Activated naive CD4-positive, alpha-beta T cell treated with anti-CD3 and anti-CD28 coated beads, Interleukin-2, amount 10 ng/mL, durations not matched to agents 7 days and 5 days (primary cell): ENCODE data around the gene FAM171A1.
"Not testable (repeated sequence)": the region's sequence is repeated elsewhere in the genome, so short reads cannot be mapped to it uniquely, and the experiment has no call there.

ENCODE experiments used
- CTCF ChIA-PET: fragments of 350-600 bp; sonication (Branson Sonifier 250); formaldehyde crosslinking; loops from one replicate; lab custom pipeline; 2021; ENCODE audit warnings: antibody characterized with exemption; lab: Charles Lee
- DNase-seq: peaks from one replicate; pipeline ENCODE4 v3.0.0-alpha.2; 2020
- H3K27ac Mint-ChIP-seq: one replicate; pipeline ENCODE4 v1.8.0; 2021; ENCODE audit warnings: mild to moderate bottlenecking, moderate library complexity, mixed read lengths
- H3K27me3 Mint-ChIP-seq: one replicate; pipeline ENCODE4 v1.8.0; 2021; ENCODE audit warnings: mild to moderate bottlenecking, mixed read lengths
- H3K36me3 Mint-ChIP-seq: one replicate; pipeline ENCODE4 v1.8.0; 2021; ENCODE audit warnings: mixed read lengths
- H3K4me1 Mint-ChIP-seq: one replicate; pipeline ENCODE4 v1.8.0; 2021; ENCODE audit warnings: mixed read lengths
- H3K4me3 Mint-ChIP-seq: one replicate; pipeline ENCODE4 v1.8.0; 2021; ENCODE audit warnings: mild to moderate bottlenecking, moderate library complexity, mixed read lengths
- H3K9me3 Mint-ChIP-seq: one replicate; pipeline ENCODE4 v1.8.0; 2021; ENCODE audit warnings: mixed read lengths

The FAM171A1 gene

GRCh38 chr10:15311569-15312280 is 59.4 kb downstream of the FAM171A1 start:
- CTCF ChIA-PET = interaction anchor here (0.5 to 1.1 kb wide), 2 partner anchors 59 to 340 kb away, joined by 3 read pairs; partner anchors contain the start of gene FAM171A1
- H3K27me3 Mint-ChIP-seq = peaks cover 2% of the 10 kb centered on the region
- H3K4me1 Mint-ChIP-seq = peaks cover 5% of the 10 kb centered on the region
- DNase-seq = no peak
- no peak overlapping the region for H3K4me3 Mint-ChIP-seq
- H3K27ac Mint-ChIP-seq = no peak overlapping the region
- no peaks in the 10 kb centered on the region for H3K9me3 Mint-ChIP-seq
- no peaks in the 10 kb centered on the region for H3K36me3 Mint-ChIP-seq

- no peak for DNase-seq
- no peaks in the 10 kb centered on the region for H3K9me3 Mint-ChIP-seq
- peaks cover 5% of the 10 kb centered on the region for H3K4me1 Mint-ChIP-seq
- CTCF ChIA-PET = no interaction called here
- no peak overlapping the region for H3K27ac Mint-ChIP-seq
- no peaks in the 10 kb centered on the region for H3K36me3 Mint-ChIP-seq
- H3K27me3 Mint-ChIP-seq = peaks cover 4% of the 10 kb centered on the region
- H3K4me3 Mint-ChIP-seq = no peak overlapping the region
Measured at GRCh38 chr10:15310776-15311568, 60.1 kb downstream of the FAM171A1 start.

GRCh38 chr10:15309221-15309620 is 61.9 kb downstream of the FAM171A1 start:
- H3K36me3 Mint-ChIP-seq = no peaks in the 10 kb centered on the region
- no peak overlapping the region for H3K27ac Mint-ChIP-seq
- CTCF ChIA-PET = no interaction called here
- no peaks in the 10 kb centered on the region for H3K9me3 Mint-ChIP-seq
- DNase-seq = no peak
- no peak overlapping the region for H3K4me3 Mint-ChIP-seq
- H3K27me3 Mint-ChIP-seq = peaks cover 4% of the 10 kb centered on the region
- peaks cover 5% of the 10 kb centered on the region for H3K4me1 Mint-ChIP-seq

- no peaks in the 10 kb centered on the region for H3K36me3 Mint-ChIP-seq
- CTCF ChIA-PET = no interaction called here
- H3K27me3 Mint-ChIP-seq = peaks cover 4% of the 10 kb centered on the region
- DNase-seq = no peak
- no peak overlapping the region for H3K27ac Mint-ChIP-seq
- no peaks in the 10 kb centered on the region for H3K9me3 Mint-ChIP-seq
- no peaks in the 10 kb centered on the region for H3K4me1 Mint-ChIP-seq
- no peak overlapping the region for H3K4me3 Mint-ChIP-seq
Measured at GRCh38 chr10:15306735-15307280, 64.3 kb downstream of the FAM171A1 start.

- no peak for DNase-seq
- Mint-ChIP-seq H3K36me3 (no peaks in the 10 kb centered on the region), H3K27ac (no peak overlapping the region), H3K27me3 (peaks cover 7% of the 10 kb centered on the region), H3K9me3 (no peaks in the 10 kb centered on the region), H3K4me1 (no peaks in the 10 kb centered on the region), H3K4me3 (no peak overlapping the region)
- CTCF ChIA-PET = no interaction called here
Measured at GRCh38 chr10:15305634-15306033, 65.5 kb downstream of the FAM171A1 start.

- CTCF ChIA-PET = no interaction called here
- Mint-ChIP-seq H3K9me3 (no peaks in the 10 kb centered on the region), H3K4me1 (no peaks in the 10 kb centered on the region), H3K4me3 (no peak overlapping the region), H3K27me3 (peaks cover 7% of the 10 kb centered on the region), H3K27ac (no peak overlapping the region), H3K36me3 (no peaks in the 10 kb centered on the region)
- no peak for DNase-seq
Measured at GRCh38 chr10:15305161-15305560, 65.9 kb downstream of the FAM171A1 start.

- H3K4me3 Mint-ChIP-seq, H3K36me3 Mint-ChIP-seq, H3K27ac Mint-ChIP-seq, H3K9me3 Mint-ChIP-seq, H3K4me1 Mint-ChIP-seq, CTCF ChIA-PET, DNase-seq: not testable (repeated sequence)
- H3K27me3 Mint-ChIP-seq = peaks cover 11% of the 10 kb centered on the region
Measured at GRCh38 chr10:15302188-15302956, 68.7 kb downstream of the FAM171A1 start.

GRCh38 chr10:15300697-15301096 is 70.4 kb downstream of the FAM171A1 start:
- Mint-ChIP-seq H3K9me3 (no peaks in the 10 kb centered on the region), H3K36me3 (no peaks in the 10 kb centered on the region), H3K27me3 (peaks cover 15% of the 10 kb centered on the region), H3K27ac (no peak overlapping the region), H3K4me1 (no peaks in the 10 kb centered on the region), H3K4me3 (no peak overlapping the region)
- CTCF ChIA-PET = interaction anchor here (1.3 kb wide), 1 partner anchor 135 kb away, joined by 3 read pairs; no protein-coding TSS in a partner anchor
- DNase-seq = no peak

GRCh38 chr10:15300145-15300544 is 70.9 kb downstream of the FAM171A1 start:
- H3K27me3 Mint-ChIP-seq = peaks cover 15% of the 10 kb centered on the region
- H3K4me1 Mint-ChIP-seq = peaks cover 4% of the 10 kb centered on the region
- CTCF ChIA-PET = no interaction called here
- no peaks in the 10 kb centered on the region for H3K36me3 Mint-ChIP-seq
- H3K27ac Mint-ChIP-seq = no peak overlapping the region
- H3K4me3 Mint-ChIP-seq = no peak overlapping the region
- H3K9me3 Mint-ChIP-seq = no peaks in the 10 kb centered on the region
- no peak for DNase-seq

- DNase-seq = no peak
- H3K4me1 Mint-ChIP-seq = peaks cover 4% of the 10 kb centered on the region
- H3K36me3 Mint-ChIP-seq = no peaks in the 10 kb centered on the region
- H3K9me3 Mint-ChIP-seq = no peaks in the 10 kb centered on the region
- CTCF ChIA-PET = no interaction called here
- no peak overlapping the region for H3K27ac Mint-ChIP-seq
- H3K27me3 Mint-ChIP-seq = peaks cover 25% of the 10 kb centered on the region
- no peak overlapping the region for H3K4me3 Mint-ChIP-seq
Measured at GRCh38 chr10:15296701-15297100, 74.4 kb downstream of the FAM171A1 start.

GRCh38 chr10:15295537-15296325 is 75.4 kb downstream of the FAM171A1 start:
- Mint-ChIP-seq H3K9me3 (no peaks in the 10 kb centered on the region), H3K4me1 (peaks cover 4% of the 10 kb centered on the region), H3K27me3 (peaks cover 22% of the 10 kb centered on the region), H3K36me3 (no peaks in the 10 kb centered on the region), H3K4me3 (no peak overlapping the region), H3K27ac (no peak overlapping the region)
- CTCF ChIA-PET = no interaction called here
- no peak for DNase-seq

- peaks cover 9% of the 10 kb centered on the region for H3K4me1 Mint-ChIP-seq
- no peak for DNase-seq
- H3K36me3 Mint-ChIP-seq = no peaks in the 10 kb centered on the region
- H3K27me3 Mint-ChIP-seq = peaks cover 22% of the 10 kb centered on the region
- no peaks in the 10 kb centered on the region for H3K9me3 Mint-ChIP-seq
- CTCF ChIA-PET = interaction anchor here (0.6 kb wide), 1 partner anchor 86 kb away, joined by 4 read pairs; no protein-coding TSS in a partner anchor
- H3K4me3 Mint-ChIP-seq = no peak overlapping the region
- H3K27ac Mint-ChIP-seq = no peak overlapping the region
Measured at GRCh38 chr10:15293862-15294842, 76.9 kb downstream of the FAM171A1 start.
